Measurements from ENCODE around the gene MICB. TPM values are rescaled to one million over a fixed set of nuclear protein-coding genes. Genes with fewer than 3 reads are reported as not detected.

MICB gene
- total and polyA plus RNA-seq, 9 of the 15 experiments (the other 6 are each of a cell fraction or from before 2014, with no cell fraction given): 13.3 to 34.5 (median 19.8) TPM

DNA sequence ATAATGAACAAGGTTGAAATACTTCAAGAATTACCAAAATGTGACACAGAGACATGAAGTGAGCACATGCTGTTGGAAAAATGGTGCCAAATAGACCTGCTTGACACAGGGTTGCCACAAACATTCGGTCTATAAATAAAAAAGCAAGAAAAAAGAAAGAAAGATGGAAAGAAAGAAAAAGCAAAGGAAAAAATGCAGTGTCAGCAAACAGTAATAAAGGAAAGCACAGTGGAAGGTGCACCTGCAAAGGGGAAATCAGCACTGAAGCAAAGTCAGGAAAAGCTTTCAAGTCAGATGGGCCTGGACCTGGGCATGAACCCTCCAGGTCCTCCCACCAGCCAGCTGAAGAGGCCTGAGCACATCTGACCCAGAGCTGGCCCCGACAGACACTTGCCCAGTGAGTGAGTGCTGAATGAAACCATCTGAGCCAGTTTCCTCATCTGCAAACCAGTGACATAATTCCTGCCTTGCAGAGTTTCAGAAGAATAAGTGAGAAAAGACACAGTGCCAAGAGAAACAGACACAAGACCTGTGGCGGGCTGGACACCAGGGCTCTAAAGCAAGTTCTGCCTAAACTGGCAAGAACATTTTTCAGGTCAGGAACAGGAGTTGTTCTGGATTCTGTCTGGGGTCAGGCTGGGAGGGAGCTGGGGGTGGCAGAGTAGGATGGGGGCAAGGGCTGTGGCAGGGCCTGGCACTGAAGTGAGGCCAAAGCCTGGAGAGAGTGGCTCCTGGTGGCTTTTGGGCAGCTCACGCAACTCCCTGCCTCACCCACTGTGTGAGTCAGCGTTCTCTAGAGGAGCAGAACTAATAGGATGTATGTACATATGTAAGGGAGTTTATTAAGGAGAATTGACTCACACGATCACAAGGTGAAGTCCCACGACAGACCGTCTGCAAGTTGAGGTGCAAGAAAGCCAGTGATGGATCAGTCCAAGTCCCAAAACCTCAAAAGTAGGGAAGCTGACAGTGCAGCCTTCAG is 23.9 kb upstream of the MICB start:
- in situ Hi-C loops (cut with MboI): no loop called here
- DNase-seq (ENCODE audit: extremely low read depth in 1 of 4, low spot score in 3 of 4): no peak
- peaks cover 34 to 68% of the 10 kb centered on the region in 2 experiments; a peak in 4 of 5 replicates for H3K27me3 ChIP-seq (ENCODE audit: control insufficient read depth in 2 of 2, insufficient read depth in 2 of 2, low read length in 2 of 2)
- H3K4me2 ChIP-seq (ENCODE audit: insufficient read depth, low read length): no peak overlapping the region
- H3K9me3 ChIP-seq (replicated peaks; ENCODE audit: control insufficient read depth, insufficient read depth, low read depth, low read length): no peaks in the 10 kb centered on the region
- H4K20me1 ChIP-seq (replicated peaks; ENCODE audit: control insufficient read depth, insufficient read depth, low read length): peaks cover 7% of the 10 kb centered on the region; the same call in 1 of the 2 replicates
- intact Hi-C loops (cut with micrococcal nuclease): no loop called here
- no peaks in the 10 kb centered on the region for H3K36me3 ChIP-seq (ENCODE audit: control insufficient read depth, insufficient read depth, low read length)
- H3K9ac ChIP-seq (ENCODE audit: insufficient read depth in 1 of 2, low read depth in 2 of 2, low read length in 2 of 2): no peak overlapping the region
- 4% methylated on average over 8 of the region's 8 CpGs for WGBS (ENCODE audit: insufficient coverage, low coverage, missing lambda C conversion rate)
- POLR2A ChIA-PET: interaction anchor here (1.3 kb wide), 1 partner anchor 11 kb away, joined by 4 read pairs; no protein-coding TSS in a partner anchor
- CTCF ChIA-PET (ENCODE audit: low intra/inter-chr PET ratio): no interaction called here
- H2AFZ ChIP-seq (ENCODE audit: low read depth, low read length): no peak overlapping the region
- H3K79me2 ChIP-seq (ENCODE audit: control insufficient read depth, insufficient read depth, low read length): no peaks in the 10 kb centered on the region
- no peaks in the 10 kb centered on the region for H3K9me1 ChIP-seq (ENCODE audit: control insufficient read depth, insufficient read depth, low read length)
- no peak for FAIRE-seq
- H3K4me1 ChIP-seq (replicated peaks in 1 of 2; ENCODE audit: control insufficient read depth in 2 of 2, insufficient read depth in 2 of 2, low read length in 2 of 2): no peaks in the 10 kb centered on the region; a peak in 1 of 5 replicates
- no TSS peak for BruUV-seq (replicated peaks)
- no peak overlapping the region for H3K27ac ChIP-seq (ENCODE audit: extremely low read depth, low read depth, low read length)
- ATAC-seq: no peak
- TF ChIP-seq ZNF830 (CRISPR knock-in tag; IDR thresholded peaks at IDR 0.05): no peak
- TF ChIP-seq ZNF316 (IDR thresholded peaks at IDR 0.05): peak; percentile 99
- TF ChIP-seq MAFK (IDR thresholded peaks at IDR 0.05; ENCODE audit: low read length): peak; percentile 98
- peak; percentile 20; the same call in 1 of the 2 replicates for TF ChIP-seq NFE2 (IDR thresholded peaks at IDR 0.05; ENCODE audit: low read depth)
- TF ChIP-seq NRF1 (conservative IDR thresholded peaks at IDR 0.05 in 1 of 2, IDR thresholded peaks at IDR 0.05 in 1 of 2): 0 out of 4 replicates have a peak, but pooled peaks of 1 of the 2 experiments have one; percentile 37
- TF ChIP-seq ZNF12 (CRISPR knock-in tag; IDR thresholded peaks at IDR 0.05): no peak
- peak; percentile 97 for TF ChIP-seq MAFF (IDR thresholded peaks at IDR 0.05; ENCODE audit: low read length)
- no peak for TF ChIP-seq RNF219 (CRISPR knock-in tag; IDR thresholded peaks at IDR 0.05)
- peak; percentile 98 for TF ChIP-seq C11orf30 (IDR thresholded peaks at IDR 0.05; ENCODE audit: low read depth)
- peak; percentile 98 for TF ChIP-seq MAFG (tag; conservative IDR thresholded peaks at IDR 0.05)
- TF ChIP-seq HSF4 (CRISPR knock-in tag; IDR thresholded peaks at IDR 0.05; ENCODE audit: borderline replicate concordance): no peak
- TF ChIP-seq NCOA1 (IDR thresholded peaks at IDR 0.05; ENCODE audit: low read depth): no peak
- no peak overlapping the region for H3K4me3 ChIP-seq

All from K562 (cell line).